Large intestine (tissue), 3 donors: Measurements from ENCODE around the gene C10orf143. TPM values are rescaled to one million over a fixed set of nuclear protein-coding genes. Genes with fewer than 3 reads are reported as not detected.

Source experiments
- DNase-seq, 2 donors: peaks; one replicate each; pipeline versions ENCODE4 v3.0.0 to v3.0.0-alpha.2; 2013
- H3K27ac ChIP-seq: one replicate; pipeline ENCODE4 v1.5.1; 2013; ENCODE audit warnings: low read length
- H3K27me3 ChIP-seq: 2 replicates; pipeline ENCODE4 v1.6.1; 2013; ENCODE audit warnings: low read length; ENCODE audit not compliant: control insufficient read depth, insufficient read depth
- H3K36me3 ChIP-seq: 2 replicates; pipeline ENCODE4 v1.6.1; 2013; ENCODE audit warnings: low read length; ENCODE audit not compliant: control insufficient read depth, insufficient read depth
- H3K4me1 ChIP-seq: one replicate; pipeline ENCODE4 v1.6.1; 2013; ENCODE audit warnings: low read length; ENCODE audit not compliant: control insufficient read depth, insufficient read depth
- H3K4me3 ChIP-seq: one replicate; pipeline ENCODE4 v1.5.1; 2013; ENCODE audit warnings: low read length
- H3K9me3 ChIP-seq: one replicate; pipeline ENCODE4 v1.6.1; 2013; ENCODE audit warnings: mild to moderate bottlenecking, low read depth, low read length, moderate library complexity; ENCODE audit not compliant: control insufficient read depth
- WGBS: methylation state at CpG from one replicate; pipeline ENCODE4 v1.1.5; 2013; ENCODE audit warnings: low lambda C conversion rate; ENCODE audit not compliant: insufficient coverage; 5-methylcytosine and 5-hydroxymethylcytosine counted together
- polyA plus RNA-seq: library from polyadenylated mRNA; unstranded; fragments of 120-200 nt; gene quantifications from one replicate; pipeline ENCODE4 v1.2.1, GENCODE V29; 2013

Gene C10orf143
- polyA plus RNA-seq, 1 donor = 4.7 TPM

GRCh38 chr10:130038019-130038555 is 72.5 kb downstream of the C10orf143 start:
- Histone ChIP-seq H3K4me1 (no peaks in the 10 kb centered on the region), H3K27me3 (peaks cover 4% of the 10 kb centered on the region), H3K4me3 (no peak overlapping the region), H3K27ac (no peak overlapping the region), H3K36me3 (no peaks in the 10 kb centered on the region), H3K9me3 (no peaks in the 10 kb centered on the region)
- WGBS = no CpG with 5 or more reads among the region's 8 CpGs
- no peak for DNase-seq

- Histone ChIP-seq H3K4me1 (no peaks in the 10 kb centered on the region), H3K27me3 (no peaks in the 10 kb centered on the region), H3K9me3 (no peaks in the 10 kb centered on the region), H3K27ac (no peak overlapping the region), H3K4me3 (no peak overlapping the region), H3K36me3 (no peaks in the 10 kb centered on the region)
- no peak for DNase-seq
- 100% methylated on average over 1 of the region's 14 CpGs for WGBS
These were observed 73.4 kb downstream of the C10orf143 start for GRCh38 chr10:130037169-130037661.

GRCh38 chr10:130036296-130037065 is 74.1 kb downstream of the C10orf143 start:
- WGBS = no CpG with 5 or more reads among the region's 13 CpGs
- Histone ChIP-seq H3K27ac (no peak overlapping the region), H3K9me3 (no peaks in the 10 kb centered on the region), H3K27me3 (no peaks in the 10 kb centered on the region), H3K4me1 (no peaks in the 10 kb centered on the region), H3K4me3 (no peak overlapping the region), H3K36me3 (no peaks in the 10 kb centered on the region)
- no peak for DNase-seq

GRCh38 chr10:130029209-130029608 is 81.4 kb downstream of the C10orf143 start:
- no peak overlapping the region for H3K27ac ChIP-seq
- no peak for DNase-seq
- H3K4me3 ChIP-seq = no peak overlapping the region
- no peaks in the 10 kb centered on the region for H3K4me1 ChIP-seq
- no peaks in the 10 kb centered on the region for H3K9me3 ChIP-seq
- WGBS = 100% methylated on average over 1 of the region's 4 CpGs
- no peaks in the 10 kb centered on the region for H3K36me3 ChIP-seq
- no peaks in the 10 kb centered on the region for H3K27me3 ChIP-seq

- H3K27me3 ChIP-seq = no peaks in the 10 kb centered on the region
- no peak for DNase-seq
- no peaks in the 10 kb centered on the region for H3K4me1 ChIP-seq
- no peaks in the 10 kb centered on the region for H3K9me3 ChIP-seq
- H3K27ac ChIP-seq = no peak overlapping the region
- H3K36me3 ChIP-seq = no peaks in the 10 kb centered on the region
- no peak overlapping the region for H3K4me3 ChIP-seq
- no CpG with 5 or more reads among the region's 4 CpGs for WGBS
These were observed 82.2 kb downstream of the C10orf143 start for GRCh38 chr10:130028465-130028819.

GRCh38 chr10:130027716-130028464 is 82.7 kb downstream of the C10orf143 start:
- no CpG with 5 or more reads among the region's 27 CpGs for WGBS
- Histone ChIP-seq H3K4me3 (no peak overlapping the region), H3K27ac (no peak overlapping the region), H3K9me3 (no peaks in the 10 kb centered on the region), H3K4me1 (no peaks in the 10 kb centered on the region), H3K36me3 (no peaks in the 10 kb centered on the region), H3K27me3 (no peaks in the 10 kb centered on the region)
- no peak for DNase-seq

- H3K27ac ChIP-seq = no peak overlapping the region
- DNase-seq = no peak
These were observed 83.8 kb downstream of the C10orf143 start for GRCh38 chr10:130026670-130027456.

GRCh38 chr10:130025811-130026485 is 84.7 kb downstream of the C10orf143 start:
- no peaks in the 10 kb centered on the region for H3K27me3 ChIP-seq
- H3K27ac ChIP-seq = no peak overlapping the region
- no peak overlapping the region for H3K4me3 ChIP-seq
- H3K36me3 ChIP-seq = no peaks in the 10 kb centered on the region
- no peaks in the 10 kb centered on the region for H3K9me3 ChIP-seq
- DNase-seq = no peak
- 91% methylated on average over 4 of the region's 18 CpGs for WGBS
- no peaks in the 10 kb centered on the region for H3K4me1 ChIP-seq

More at GRCh38 chr10:130026670-130027456, 83.8 kb downstream of the C10orf143 start:
- no peaks in the 10 kb centered on the region for H3K36me3 ChIP-seq
- H3K4me3 ChIP-seq = no peak overlapping the region
- no peaks in the 10 kb centered on the region for H3K4me1 ChIP-seq
- WGBS = 80% methylated on average over 1 of the region's 30 CpGs
- no peaks in the 10 kb centered on the region for H3K27me3 ChIP-seq
- no peaks in the 10 kb centered on the region for H3K9me3 ChIP-seq

- H3K36me3 ChIP-seq = no peaks in the 10 kb centered on the region
- no peaks in the 10 kb centered on the region for H3K9me3 ChIP-seq
- WGBS = no CpG with 5 or more reads among the region's 1 CpG
- H3K4me3 ChIP-seq = no peak overlapping the region
- no peak overlapping the region for H3K27ac ChIP-seq
- H3K27me3 ChIP-seq = no peaks in the 10 kb centered on the region
- DNase-seq = no peak
- H3K4me1 ChIP-seq = no peaks in the 10 kb centered on the region
These were observed 85.3 kb downstream of the C10orf143 start for GRCh38 chr10:130025326-130025725.
